SK-N-SH (cell line): Measurements from ENCODE around the gene TTF2. TPM values are rescaled to one million over a fixed set of nuclear protein-coding genes. Genes with fewer than 3 reads are reported as not detected.
A peak's percentile ranks its signal among the peaks of the same experiment; 100 is the strongest.

Experiments
- CTCF ChIA-PET: fragments of 300-600, 350-600 bp; formaldehyde crosslinking; extraction: SDS; loops from one replicate; lab custom pipeline; 2021; lab: Yijun Ruan, JAX
- POLR2A ChIA-PET: fragments of 350-600 bp; sonication (Branson Sonifier 250); formaldehyde crosslinking; extraction: SDS; loops from one replicate; lab custom pipeline; 2020; ENCODE audit warnings: antibody characterized with exemption, inconsistent platforms; lab: Yijun Ruan, JAX
- DNase-seq: peaks from one replicate; pipeline ENCODE4 v3.0.0; 2012
- H2AFZ ChIP-seq: fragments of 200-600 bp; sonication (generic); 2 replicates; pipeline ENCODE4 v1.8.1; 2016; ENCODE audit warnings: antibody characterized with exemption, mild to moderate bottlenecking, low read depth
- H3F3A ChIP-seq: fragments of 200-600 bp; sonication (generic); replicated peaks from 2 replicates; pipeline ENCODE3; 2016; ENCODE audit warnings: antibody characterized with exemption, mild to moderate bottlenecking; ENCODE audit not compliant: insufficient read depth
- H3K27ac ChIP-seq, 2 experiments: fragments of 200-500 bp in 1 of 2; fragments of 200-600 bp in 1 of 2; sonication (Bioruptor generic) in 1 of 2; sonication (generic), shearing (Covaris generic) in 1 of 2; 2 replicates each; pipeline versions ENCODE4 v1.5.1 to v1.6.1; 2014 to 2016; ENCODE audit warnings: low read depth in 2 of 2, inconsistent platforms in 1 of 2, low read length in 1 of 2, mild to moderate bottlenecking in 1 of 2, mixed read lengths in 1 of 2
- H3K27me3 ChIP-seq: fragments of 200-600 bp; sonication (generic), shearing (Covaris generic); 2 replicates; pipeline ENCODE4 v1.6.1; 2016; ENCODE audit warnings: mixed run types; ENCODE audit not compliant: insufficient read depth
- H3K36me3 ChIP-seq, 2 experiments: fragments of 200-500 bp in 1 of 2; fragments of 200-600 bp in 1 of 2; sonication (Bioruptor generic) in 1 of 2; sonication (generic) in 1 of 2; replicated peaks in 1 of 2; 2 replicates each; pipeline versions ENCODE3 to v1.5.1; 2014 to 2016; ENCODE audit warnings: low read length in 1 of 2, mild to moderate bottlenecking in 1 of 2; ENCODE audit not compliant: insufficient read depth in 2 of 2, control insufficient read depth in 1 of 2
- H3K4me1 ChIP-seq, 2 experiments: fragments of 200-500 bp in 1 of 2; fragments of 200-600 bp in 1 of 2; sonication (Bioruptor generic) in 1 of 2; sonication (generic), shearing (Covaris generic) in 1 of 2; 2 replicates each; pipeline versions ENCODE4 v1.5.1 to v1.6.1; 2014 to 2016; ENCODE audit warnings: low read depth in 1 of 2, low read length in 1 of 2, mixed run types in 1 of 2; ENCODE audit not compliant: insufficient read depth in 2 of 2, control insufficient read depth in 1 of 2
- H3K4me2 ChIP-seq: fragments of 200-600 bp; sonication (generic), shearing (Covaris generic); 2 replicates; pipeline ENCODE4 v1.6.1; 2017; ENCODE audit warnings: mixed run types
- H3K4me3 ChIP-seq, 2 experiments: fragments of 200-500 bp in 1 of 2; fragments of 200-600 bp in 1 of 2; sonication (Bioruptor generic) in 1 of 2; sonication (generic), shearing (Covaris generic) in 1 of 2; 2 replicates each; pipeline versions ENCODE4 v1.5.1 to v1.8.1; 2014 to 2016; ENCODE audit warnings: low read depth in 2 of 2, inconsistent platforms in 1 of 2, low read length in 1 of 2, mild to moderate bottlenecking in 1 of 2, mixed read lengths in 1 of 2, moderate library complexity in 1 of 2
- H3K79me2 ChIP-seq: fragments of 200-600 bp; sonication (generic); 2 replicates; pipeline ENCODE4 v1.8.1; 2017; ENCODE audit warnings: mild to moderate bottlenecking; ENCODE audit not compliant: insufficient read depth
- H3K9ac ChIP-seq: fragments of 200-600 bp; sonication (generic); 2 replicates; pipeline ENCODE4 v1.6.1; 2017; ENCODE audit warnings: mixed run types
- H3K9me2 ChIP-seq: fragments of 200-600 bp; sonication (generic); 2 replicates; pipeline ENCODE4 v1.6.1; 2017; ENCODE audit warnings: mixed run types
- H3K9me3 ChIP-seq: fragments of 200-600 bp; sonication (generic); 2 replicates; pipeline ENCODE4 v1.6.1; 2017; ENCODE audit warnings: mixed run types, mild to moderate bottlenecking, moderate library complexity
- H4K20me1 ChIP-seq: fragments of 200-600 bp; sonication (generic); 2 replicates; pipeline ENCODE4 v1.6.1; 2017; ENCODE audit warnings: mild to moderate bottlenecking, mixed run types; ENCODE audit not compliant: insufficient read depth
- FOSL2 ChIP-seq: IDR thresholded peaks from 2 replicates; pipeline ENCODE4 v1.4.0; 2012; ENCODE audit warnings: low read depth, mild to moderate bottlenecking, moderate library complexity, borderline replicate concordance
- FOXJ3 ChIP-seq: sonication (generic); formaldehyde crosslinking; IDR thresholded peaks from 2 replicates; pipeline ENCODE4 v1.5.1; 2020; ENCODE audit warnings: mild to moderate bottlenecking, missing genetic modification reagents
- FOXM1 ChIP-seq: IDR thresholded peaks from 2 replicates; pipeline ENCODE4 v1.4.0; 2012; ENCODE audit warnings: low read depth, mild to moderate bottlenecking
- JUND ChIP-seq: IDR thresholded peaks from 2 replicates; pipeline ENCODE4 v1.4.0; 2012
- MEF2A ChIP-seq: IDR thresholded peaks from 2 replicates; pipeline ENCODE4 v1.4.0; 2012; ENCODE audit warnings: low read depth, borderline replicate concordance
- MXI1 ChIP-seq: IDR thresholded peaks from 2 replicates; pipeline ENCODE4 v1.6.1; 2012; ENCODE audit warnings: mild to moderate bottlenecking, low read depth, low read length, improper control_type of control experiment
- NFIC ChIP-seq: IDR thresholded peaks from 2 replicates; pipeline ENCODE4 v1.4.0; 2012; ENCODE audit warnings: borderline replicate concordance
- NRF1 ChIP-seq: IDR thresholded peaks from 2 replicates; pipeline ENCODE4 v1.6.1; 2012; ENCODE audit warnings: low read depth, mild to moderate bottlenecking, low read length
- POLR2AphosphoS5 ChIP-seq: IDR thresholded peaks from 2 replicates; pipeline ENCODE4 v1.6.1; 2012; ENCODE audit warnings: low read depth, low read length
- RAD21 ChIP-seq: IDR thresholded peaks from 2 replicates; pipeline ENCODE4 v1.6.1; 2012; ENCODE audit warnings: mild to moderate bottlenecking, low read length
- RXRA ChIP-seq: IDR thresholded peaks from 2 replicates; pipeline ENCODE4 v1.4.0; 2012; ENCODE audit warnings: low read depth, mild to moderate bottlenecking, borderline replicate concordance
- SMC3 ChIP-seq: IDR thresholded peaks from 2 replicates; pipeline ENCODE4 v1.6.1; 2012; ENCODE audit warnings: low read depth, low read length, improper control_type of control experiment
- TEAD4 ChIP-seq: IDR thresholded peaks from 2 replicates; pipeline ENCODE4 v1.4.0; 2012; ENCODE audit warnings: mild to moderate bottlenecking, borderline replicate concordance; ENCODE audit not compliant: insufficient read depth
- YY1 ChIP-seq: IDR thresholded peaks from 2 replicates; pipeline ENCODE4 v1.4.0; 2012; ENCODE audit warnings: low read depth, mild to moderate bottlenecking
- WGBS: methylation state at CpG from one replicate; pipeline ENCODE4 v1.1.6; 2017; ENCODE audit warnings: low lambda C conversion rate; 5-methylcytosine and 5-hydroxymethylcytosine counted together
- polyA plus RNA-seq, 3 experiments: library from polyadenylated mRNA; depleted of rRNA; stranded (reverse); fragments of >200 nt; gene quantifications; 2 replicates each; pipeline ENCODE4 v1.2.3, GENCODE V29; 2012
- TF ChIP-seq, protein P1 (sequence below): IDR thresholded peaks from 2 replicates; pipeline ENCODE4 v1.6.1; 2012; ENCODE audit warnings: mild to moderate bottlenecking, low read depth, low read length, moderate library complexity
- TF ChIP-seq, protein P2 (sequence below): IDR thresholded peaks from 2 replicates; pipeline ENCODE4; 2012

Gene TTF2
- polyA plus RNA-seq, 1 of the 3 experiments (the other 2 are of a cell fraction): 10.8 TPM

DNA sequence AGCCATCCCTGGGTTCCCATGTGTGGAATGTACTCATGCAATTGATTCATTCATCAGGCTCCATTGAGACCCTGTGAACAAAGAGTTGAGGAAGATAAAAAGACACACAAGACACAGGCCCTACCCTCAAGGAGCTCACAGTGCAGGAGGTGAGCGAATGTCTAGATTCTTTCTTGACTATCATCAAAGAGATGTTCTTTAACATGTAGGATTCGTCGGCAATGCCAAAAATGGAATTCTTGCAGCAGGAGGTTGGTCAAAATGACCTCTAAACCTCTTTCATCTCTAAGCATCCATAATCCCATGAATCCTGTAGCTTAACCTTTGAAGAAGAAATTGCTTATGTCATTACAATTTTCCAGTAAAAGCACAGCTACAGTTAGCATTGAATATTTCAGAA is 27.9 kb upstream of the TTF2 start:
- no peak overlapping the region for H3K9ac ChIP-seq
- H3K4me2 ChIP-seq: no peak overlapping the region
- H3K27ac ChIP-seq: peak overlapping the region in 1 of 2 experiments; percentile 39; a peak in 2 of 4 replicates
- H3K9me2 ChIP-seq: no peaks in the 10 kb centered on the region
- H4K20me1 ChIP-seq: no peaks in the 10 kb centered on the region
- no peaks in the 10 kb centered on the region for H3K27me3 ChIP-seq
- no peaks in the 10 kb centered on the region for H3F3A ChIP-seq
- H3K36me3 ChIP-seq: no peaks in the 10 kb centered on the region
- no peaks in the 10 kb centered on the region for H3K9me3 ChIP-seq
- no peak overlapping the region for H2AFZ ChIP-seq
- CTCF ChIA-PET: interaction anchor here (1.2 kb wide), 1 partner anchor 295 kb away, joined by 3 read pairs; no protein-coding TSS in a partner anchor
- TF ChIP-seq, protein P1, sequence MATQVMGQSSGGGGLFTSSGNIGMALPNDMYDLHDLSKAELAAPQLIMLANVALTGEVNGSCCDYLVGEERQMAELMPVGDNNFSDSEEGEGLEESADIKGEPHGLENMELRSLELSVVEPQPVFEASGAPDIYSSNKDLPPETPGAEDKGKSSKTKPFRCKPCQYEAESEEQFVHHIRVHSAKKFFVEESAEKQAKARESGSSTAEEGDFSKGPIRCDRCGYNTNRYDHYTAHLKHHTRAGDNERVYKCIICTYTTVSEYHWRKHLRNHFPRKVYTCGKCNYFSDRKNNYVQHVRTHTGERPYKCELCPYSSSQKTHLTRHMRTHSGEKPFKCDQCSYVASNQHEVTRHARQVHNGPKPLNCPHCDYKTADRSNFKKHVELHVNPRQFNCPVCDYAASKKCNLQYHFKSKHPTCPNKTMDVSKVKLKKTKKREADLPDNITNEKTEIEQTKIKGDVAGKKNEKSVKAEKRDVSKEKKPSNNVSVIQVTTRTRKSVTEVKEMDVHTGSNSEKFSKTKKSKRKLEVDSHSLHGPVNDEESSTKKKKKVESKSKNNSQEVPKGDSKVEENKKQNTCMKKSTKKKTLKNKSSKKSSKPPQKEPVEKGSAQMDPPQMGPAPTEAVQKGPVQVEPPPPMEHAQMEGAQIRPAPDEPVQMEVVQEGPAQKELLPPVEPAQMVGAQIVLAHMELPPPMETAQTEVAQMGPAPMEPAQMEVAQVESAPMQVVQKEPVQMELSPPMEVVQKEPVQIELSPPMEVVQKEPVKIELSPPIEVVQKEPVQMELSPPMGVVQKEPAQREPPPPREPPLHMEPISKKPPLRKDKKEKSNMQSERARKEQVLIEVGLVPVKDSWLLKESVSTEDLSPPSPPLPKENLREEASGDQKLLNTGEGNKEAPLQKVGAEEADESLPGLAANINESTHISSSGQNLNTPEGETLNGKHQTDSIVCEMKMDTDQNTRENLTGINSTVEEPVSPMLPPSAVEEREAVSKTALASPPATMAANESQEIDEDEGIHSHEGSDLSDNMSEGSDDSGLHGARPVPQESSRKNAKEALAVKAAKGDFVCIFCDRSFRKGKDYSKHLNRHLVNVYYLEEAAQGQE: no peak
- TF ChIP-seq TEAD4 (no peak), FOXJ3 (CRISPR knock-in tag) (no peak), POLR2AphosphoS5 (no peak), SMC3 (no peak), MXI1 (no peak), FOSL2 (no peak), NRF1 (no peak), RXRA (no peak), MEF2A (no peak), FOXM1 (no peak), NFIC (no peak), RAD21 (no peak), YY1 (no peak), JUND (no peak)
- TF ChIP-seq, protein P2, sequence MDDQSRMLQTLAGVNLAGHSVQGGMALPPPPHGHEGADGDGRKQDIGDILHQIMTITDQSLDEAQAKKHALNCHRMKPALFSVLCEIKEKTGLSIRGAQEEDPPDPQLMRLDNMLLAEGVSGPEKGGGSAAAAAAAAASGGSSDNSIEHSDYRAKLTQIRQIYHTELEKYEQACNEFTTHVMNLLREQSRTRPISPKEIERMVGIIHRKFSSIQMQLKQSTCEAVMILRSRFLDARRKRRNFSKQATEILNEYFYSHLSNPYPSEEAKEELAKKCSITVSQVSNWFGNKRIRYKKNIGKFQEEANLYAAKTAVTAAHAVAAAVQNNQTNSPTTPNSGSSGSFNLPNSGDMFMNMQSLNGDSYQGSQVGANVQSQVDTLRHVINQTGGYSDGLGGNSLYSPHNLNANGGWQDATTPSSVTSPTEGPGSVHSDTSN: no peak
- POLR2A ChIA-PET: no interaction called here
- H3K4me3 ChIP-seq: no peak overlapping the region
- DNase-seq: no peak
- peaks cover 0 to 20% of the 10 kb centered on the region in 2 experiments; a peak in 2 of 4 replicates for H3K4me1 ChIP-seq
- WGBS: 76% methylated on average over 3 of the region's 3 CpGs
- H3K79me2 ChIP-seq: no peaks in the 10 kb centered on the region
